ENCODE data around the gene DSE.

DNA sequence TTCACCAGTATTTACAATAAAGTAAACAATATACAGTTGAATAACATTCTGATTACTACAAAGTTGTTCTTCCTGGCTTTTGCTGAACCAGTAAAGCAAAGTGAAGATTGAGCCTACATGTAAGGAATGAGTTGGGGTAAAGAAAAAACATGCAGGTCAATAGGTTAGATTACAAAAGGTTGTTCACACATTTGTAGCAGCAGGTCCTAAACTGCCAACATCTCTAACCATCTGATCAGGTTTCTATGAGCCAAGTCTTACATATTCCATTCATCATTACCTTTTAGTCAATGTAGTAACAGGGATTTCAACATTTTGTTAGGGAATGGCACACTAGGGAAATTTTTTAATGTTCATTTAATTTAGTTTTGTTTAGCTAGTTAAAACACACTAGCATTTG is 81.2 kb downstream of the DSE start:
- TF ChIP-seq, protein P1, sequence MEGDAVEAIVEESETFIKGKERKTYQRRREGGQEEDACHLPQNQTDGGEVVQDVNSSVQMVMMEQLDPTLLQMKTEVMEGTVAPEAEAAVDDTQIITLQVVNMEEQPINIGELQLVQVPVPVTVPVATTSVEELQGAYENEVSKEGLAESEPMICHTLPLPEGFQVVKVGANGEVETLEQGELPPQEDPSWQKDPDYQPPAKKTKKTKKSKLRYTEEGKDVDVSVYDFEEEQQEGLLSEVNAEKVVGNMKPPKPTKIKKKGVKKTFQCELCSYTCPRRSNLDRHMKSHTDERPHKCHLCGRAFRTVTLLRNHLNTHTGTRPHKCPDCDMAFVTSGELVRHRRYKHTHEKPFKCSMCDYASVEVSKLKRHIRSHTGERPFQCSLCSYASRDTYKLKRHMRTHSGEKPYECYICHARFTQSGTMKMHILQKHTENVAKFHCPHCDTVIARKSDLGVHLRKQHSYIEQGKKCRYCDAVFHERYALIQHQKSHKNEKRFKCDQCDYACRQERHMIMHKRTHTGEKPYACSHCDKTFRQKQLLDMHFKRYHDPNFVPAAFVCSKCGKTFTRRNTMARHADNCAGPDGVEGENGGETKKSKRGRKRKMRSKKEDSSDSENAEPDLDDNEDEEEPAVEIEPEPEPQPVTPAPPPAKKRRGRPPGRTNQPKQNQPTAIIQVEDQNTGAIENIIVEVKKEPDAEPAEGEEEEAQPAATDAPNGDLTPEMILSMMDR (conservative IDR thresholded peaks at IDR 0.05), result no peak
- TF ChIP-seq ZFX (IDR thresholded peaks at IDR 0.05), result no peak

Measured in C4-2B (cell line).